Measurements from ENCODE around the gene CLEC16A.

CLEC16A gene

GRCh38 chr16:11190588-11191560, 246.5 kb downstream of the CLEC16A start:
- H3K9me3 ChIP-seq, result no peaks in the 10 kb centered on the region
- H3K36me3 ChIP-seq (replicated peaks), result no peaks in the 10 kb centered on the region
- no peak for DNase-seq (ENCODE audit: low spot score in 2 of 2)
- no peaks in the 10 kb centered on the region for H3K27me3 ChIP-seq (ENCODE audit: low read depth)
- no peak overlapping the region for H3K4me3 ChIP-seq
- in situ Hi-C loops (cut with MboI; ENCODE audit: low sequenced_read_pairs), result no loop called here
- H3K4me1 ChIP-seq, result no peaks in the 10 kb centered on the region

DNA sequence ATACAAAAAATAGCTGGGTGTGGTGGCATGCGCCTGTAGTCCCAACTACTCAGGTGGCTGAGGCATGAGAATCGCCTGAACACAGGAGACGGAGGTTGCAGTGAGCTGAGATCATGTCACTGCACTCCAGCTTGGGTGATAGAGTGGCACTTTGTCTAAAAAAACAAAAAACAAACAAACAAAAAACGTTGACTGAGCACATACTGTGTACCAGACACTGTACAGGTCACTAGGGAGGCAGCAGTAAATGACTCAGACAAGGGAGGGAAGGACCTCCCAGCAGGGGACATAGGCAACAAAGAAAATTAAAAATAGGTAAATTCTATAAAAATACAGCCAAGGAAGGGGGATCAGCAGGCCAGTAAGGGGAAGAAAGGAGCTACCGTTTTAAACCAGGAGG, 247.3 kb downstream of the CLEC16A start:
- in situ Hi-C loops (cut with MboI; ENCODE audit: low sequenced_read_pairs), result no loop called here

DNA sequence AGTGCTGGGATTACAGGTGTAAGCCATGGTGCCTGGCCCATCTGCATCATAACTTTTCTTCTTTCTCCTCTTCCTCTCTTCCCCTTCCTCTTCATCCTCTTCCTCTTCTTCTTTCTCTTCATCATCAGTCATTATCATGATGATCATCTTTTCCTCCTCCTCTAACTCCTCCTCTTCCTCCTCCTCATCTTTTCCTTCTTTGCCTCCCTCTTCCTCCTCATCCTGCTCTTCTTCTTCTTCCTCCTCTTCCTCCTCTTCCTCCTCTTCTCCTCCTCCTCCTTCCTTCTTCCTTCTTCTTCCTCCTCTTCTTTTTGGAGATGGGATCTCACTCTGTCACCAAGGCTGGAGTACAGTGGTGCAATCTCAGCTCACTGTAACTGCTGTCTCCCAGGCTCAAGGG, 249.1 kb downstream of the CLEC16A start:
- H3K4me1 ChIP-seq, result no peaks in the 10 kb centered on the region
- no peak overlapping the region for H3K4me3 ChIP-seq
- in situ Hi-C loops (cut with MboI; ENCODE audit: low sequenced_read_pairs), result no loop called here

More for the DNA sequence above, 247.3 kb downstream of the CLEC16A start:
- Histone ChIP-seq H3K9me3 (no peaks in the 10 kb centered on the region), H3K27me3 (ENCODE audit: low read depth) (no peaks in the 10 kb centered on the region), H3K36me3 (replicated peaks) (no peaks in the 10 kb centered on the region), H3K4me1 (no peaks in the 10 kb centered on the region), H3K4me3 (no peak overlapping the region)
- DNase-seq (ENCODE audit: low spot score in 2 of 2), result no peak

DNA sequence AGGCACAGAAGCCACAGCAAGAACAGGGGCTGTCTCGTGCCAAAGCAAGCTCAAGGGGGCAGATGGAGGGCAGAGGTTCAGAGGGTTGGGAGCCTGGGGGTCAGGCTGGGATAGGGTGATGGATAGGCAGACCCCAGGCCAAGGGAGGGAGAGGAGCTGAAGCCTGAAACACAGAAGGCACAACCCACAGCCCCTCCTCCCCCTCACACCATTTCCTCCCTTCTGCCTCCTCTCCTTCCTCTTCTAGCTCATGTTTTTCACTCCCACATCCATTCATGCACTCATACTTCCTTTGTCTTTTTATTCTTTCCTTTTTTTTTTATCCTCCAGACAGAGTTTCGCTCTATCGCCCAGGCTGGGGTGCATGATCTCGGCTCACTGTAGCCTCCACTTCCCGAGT, 250.5 kb downstream of the CLEC16A start:
- Histone ChIP-seq H3K4me1 (peaks cover 6% of the 10 kb centered on the region; the same call in 1 of the 2 replicates), H3K4me3 (no peak overlapping the region), H3K9me3 (no peaks in the 10 kb centered on the region), H3K27me3 (ENCODE audit: low read depth) (no peaks in the 10 kb centered on the region), H3K36me3 (replicated peaks) (no peaks in the 10 kb centered on the region)
- DNase-seq (ENCODE audit: low spot score in 2 of 2), result no peak
- in situ Hi-C loops (cut with MboI; ENCODE audit: low sequenced_read_pairs), result no loop called here

More for the DNA sequence above, 249.1 kb downstream of the CLEC16A start:
- no peaks in the 10 kb centered on the region for H3K36me3 ChIP-seq (replicated peaks)
- H3K27me3 ChIP-seq (ENCODE audit: low read depth), result no peaks in the 10 kb centered on the region
- no peak for DNase-seq (ENCODE audit: low spot score in 2 of 2)
- H3K9me3 ChIP-seq, result no peaks in the 10 kb centered on the region

DNA sequence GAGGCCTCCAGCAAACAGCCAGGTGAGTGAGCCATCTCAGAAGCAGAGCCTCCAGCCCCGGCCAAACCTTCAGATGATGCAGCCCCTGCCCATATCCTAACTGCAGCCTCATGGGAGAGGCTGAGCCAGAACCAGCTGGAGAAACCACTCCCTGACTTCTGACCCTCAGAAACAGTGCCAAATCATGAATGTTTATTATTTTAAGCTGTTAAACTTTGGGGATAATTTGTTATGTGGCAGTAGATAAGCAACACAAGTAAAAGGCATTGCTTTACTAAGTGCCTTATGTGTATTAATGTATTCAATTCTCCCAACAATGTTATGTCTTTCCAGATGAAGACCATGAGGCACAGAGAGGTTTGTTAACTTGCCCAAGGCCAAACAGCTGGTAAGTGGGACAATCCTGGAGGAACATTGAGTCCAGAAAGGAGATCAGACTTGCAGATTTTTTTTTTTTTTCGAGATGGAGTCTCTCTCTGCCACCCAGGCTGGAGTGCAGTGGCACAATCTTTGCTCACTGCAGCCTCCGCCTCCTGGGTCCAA, 252.0 kb downstream of the CLEC16A start:
- no peaks in the 10 kb centered on the region for H3K27me3 ChIP-seq (ENCODE audit: low read depth)
- no peak for DNase-seq (ENCODE audit: low spot score in 2 of 2)
- in situ Hi-C loops (cut with MboI; ENCODE audit: low sequenced_read_pairs), result no loop called here
- H3K4me1 ChIP-seq, result peaks cover 6% of the 10 kb centered on the region; the same call in 1 of the 2 replicates
- H3K36me3 ChIP-seq (replicated peaks), result no peaks in the 10 kb centered on the region
- no peak overlapping the region for H3K4me3 ChIP-seq
- no peaks in the 10 kb centered on the region for H3K9me3 ChIP-seq

- in situ Hi-C loops (cut with MboI; ENCODE audit: low sequenced_read_pairs), result no loop called here
- H3K9me3 ChIP-seq, result no peaks in the 10 kb centered on the region
- no peak overlapping the region for H3K4me3 ChIP-seq
- DNase-seq (ENCODE audit: low spot score in 2 of 2), result no peak
- peaks cover 6% of the 10 kb centered on the region; the same call in 1 of the 2 replicates for H3K4me1 ChIP-seq
- no peaks in the 10 kb centered on the region for H3K36me3 ChIP-seq (replicated peaks)
- H3K27me3 ChIP-seq (ENCODE audit: low read depth), result no peaks in the 10 kb centered on the region
Measured at GRCh38 chr16:11198375-11198774, 254.0 kb downstream of the CLEC16A start.

- Histone ChIP-seq H3K9me3 (no peaks in the 10 kb centered on the region), H3K4me1 (peaks cover 6% of the 10 kb centered on the region; the same call in 1 of the 2 replicates), H3K36me3 (replicated peaks) (no peaks in the 10 kb centered on the region), H3K4me3 (no peak overlapping the region), H3K27me3 (ENCODE audit: low read depth) (no peaks in the 10 kb centered on the region)
- peak; percentile 44 to 63 for DNase-seq (ENCODE audit: low spot score in 2 of 2)
- in situ Hi-C loops (cut with MboI; ENCODE audit: low sequenced_read_pairs), result no loop called here
Measured at GRCh38 chr16:11198828-11199227, 254.5 kb downstream of the CLEC16A start.

GRCh38 chr16:11200592-11200991, 256.2 kb downstream of the CLEC16A start:
- Histone ChIP-seq H3K36me3 (replicated peaks) (no peaks in the 10 kb centered on the region), H3K4me3 (no peak overlapping the region), H3K9me3 (no peaks in the 10 kb centered on the region), H3K4me1 (peaks cover 6% of the 10 kb centered on the region; the same call in 1 of the 2 replicates), H3K27me3 (ENCODE audit: low read depth) (no peaks in the 10 kb centered on the region)
- in situ Hi-C loops (cut with MboI; ENCODE audit: low sequenced_read_pairs), result no loop called here
- DNase-seq (ENCODE audit: low spot score in 2 of 2), result no peak

DNA sequence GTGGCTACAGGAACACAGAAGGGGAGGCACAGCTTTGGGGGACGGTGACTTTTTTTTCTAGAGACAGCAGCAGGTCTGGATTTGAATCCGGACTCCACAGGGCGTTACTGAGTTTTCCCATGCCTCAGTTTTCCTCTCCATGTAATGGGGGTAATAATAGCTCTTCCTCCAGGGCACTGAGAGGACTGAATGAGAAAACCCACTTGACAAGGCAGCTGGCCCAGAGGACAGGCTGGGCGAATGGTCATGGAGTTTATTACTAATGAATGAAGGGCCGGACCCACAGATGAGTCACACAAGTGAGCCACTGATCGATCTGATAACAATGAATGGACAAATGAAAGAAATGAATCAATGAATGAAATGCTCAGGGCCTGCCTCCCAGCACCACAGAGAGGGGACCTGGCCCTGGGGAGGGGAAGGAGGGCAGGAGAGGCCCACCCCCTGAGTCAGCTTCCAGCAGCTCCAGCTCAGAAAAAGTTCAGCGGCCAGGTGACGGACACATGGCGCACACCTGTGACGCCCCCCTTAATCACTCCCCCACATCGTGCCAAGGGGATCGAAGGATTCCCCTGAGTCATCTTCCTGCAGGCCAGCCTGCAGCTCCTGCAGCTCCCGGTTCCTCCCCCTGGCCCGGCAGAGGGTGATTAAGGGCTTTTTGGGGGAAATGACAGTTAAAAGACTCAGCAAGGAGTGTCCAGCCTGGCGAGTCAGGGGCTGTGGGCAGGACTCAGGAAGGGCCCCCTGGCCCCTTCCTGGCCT, 257.3 kb downstream of the CLEC16A start:
- in situ Hi-C loops (cut with MboI; ENCODE audit: low sequenced_read_pairs), result no loop called here
- H3K4me1 ChIP-seq, result peaks cover 6% of the 10 kb centered on the region; the same call in 1 of the 2 replicates
- no peak overlapping the region for H3K4me3 ChIP-seq
- no peaks in the 10 kb centered on the region for H3K36me3 ChIP-seq (replicated peaks)
- H3K9me3 ChIP-seq, result no peaks in the 10 kb centered on the region
- no peak for DNase-seq (ENCODE audit: low spot score in 2 of 2)
- H3K27me3 ChIP-seq (ENCODE audit: low read depth), result no peaks in the 10 kb centered on the region

GRCh38 chr16:11202260-11203091, 258.1 kb downstream of the CLEC16A start:
- Histone ChIP-seq H3K36me3 (replicated peaks) (no peaks in the 10 kb centered on the region), H3K9me3 (no peaks in the 10 kb centered on the region), H3K4me3 (no peak overlapping the region), H3K27me3 (ENCODE audit: low read depth) (no peaks in the 10 kb centered on the region), H3K4me1 (peaks cover 6% of the 10 kb centered on the region; the same call in 1 of the 2 replicates)
- no peak for DNase-seq (ENCODE audit: low spot score in 2 of 2)
- in situ Hi-C loops (cut with MboI; ENCODE audit: low sequenced_read_pairs), result no loop called here

DNA sequence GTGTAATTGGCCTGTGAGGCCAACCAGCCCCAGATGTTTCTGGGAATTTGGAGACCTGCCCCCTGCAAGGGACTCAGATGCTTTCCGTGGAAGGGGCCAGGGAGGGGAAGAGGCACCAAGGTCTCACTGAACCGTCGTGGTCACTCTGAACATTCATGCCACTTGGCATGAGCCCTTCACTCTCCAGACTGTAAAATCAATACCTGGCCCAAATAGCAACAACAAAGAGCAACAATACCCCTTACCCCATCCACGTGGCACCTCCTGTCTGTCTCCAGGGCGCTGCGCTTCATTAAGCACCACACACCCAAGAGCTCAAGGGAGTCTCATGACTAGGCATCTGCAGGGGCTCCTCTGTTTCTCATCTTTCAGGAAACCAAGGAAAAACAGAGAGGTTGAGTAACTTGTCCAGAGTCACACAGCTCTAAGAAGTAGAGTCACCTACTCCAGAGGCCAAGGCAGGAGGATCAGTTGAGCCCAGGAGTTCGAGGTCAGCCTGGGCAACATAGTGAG, 258.8 kb downstream of the CLEC16A start:
- in situ Hi-C loops (cut with MboI; ENCODE audit: low sequenced_read_pairs), result no loop called here
- H3K36me3 ChIP-seq (replicated peaks), result no peaks in the 10 kb centered on the region
- H3K4me1 ChIP-seq, result peaks cover 6% of the 10 kb centered on the region; the same call in 1 of the 2 replicates
- no peaks in the 10 kb centered on the region for H3K27me3 ChIP-seq (ENCODE audit: low read depth)
- no peak for DNase-seq (ENCODE audit: low spot score in 2 of 2)
- H3K4me3 ChIP-seq, result no peak overlapping the region
- H3K9me3 ChIP-seq, result no peaks in the 10 kb centered on the region

GRCh38 chr16:11204513-11205047, 260.2 kb downstream of the CLEC16A start:
- in situ Hi-C loops (cut with MboI; ENCODE audit: low sequenced_read_pairs), result no loop called here
- DNase-seq (ENCODE audit: low spot score in 2 of 2), result no peak
- H3K4me1 ChIP-seq, result no peaks in the 10 kb centered on the region
- H3K4me3 ChIP-seq, result no peak overlapping the region
- no peaks in the 10 kb centered on the region for H3K9me3 ChIP-seq
- no peaks in the 10 kb centered on the region for H3K36me3 ChIP-seq (replicated peaks)
- H3K27me3 ChIP-seq (ENCODE audit: low read depth), result no peaks in the 10 kb centered on the region

Data from HAP-1 (cell line).